ENCODE results near the gene FGF12.

- TF ChIP-seq TAF1 (IDR thresholded peaks at IDR 0.05; ENCODE audit: borderline replicate concordance, insufficient read depth, low read length): no peak
- TF ChIP-seq POLR2AphosphoS5 (IDR thresholded peaks at IDR 0.05; ENCODE audit: low read depth, low read length): no peak
- no peak for TF ChIP-seq REST (IDR thresholded peaks at IDR 0.05; ENCODE audit: insufficient read depth in 1 of 2, low read depth in 2 of 2, low read length in 2 of 2)
- TF ChIP-seq SIN3A (IDR thresholded peaks at IDR 0.05; ENCODE audit: borderline replicate concordance, insufficient read depth, low read length): no peak
These were observed 453.7 kb downstream of the FGF12 start for GRCh38 chr3:192273697-192274010.
